ENCODE measurements around the gene ZNF275.

ZNF275 gene

GRCh38 chrX:153361781-153362397, 27.9 kb downstream of the ZNF275 start:
- no peaks in the 10 kb centered on the region for H3K36me3 ChIP-seq (ENCODE audit: control insufficient read depth, insufficient read depth, low read length)
- H3K9me3 ChIP-seq (ENCODE audit: control insufficient read depth, insufficient read depth, low read length) = no peaks in the 10 kb centered on the region
- DNase-seq (ENCODE audit: low read depth, low spot score) = no peak
- no peak overlapping the region for H3K4me3 ChIP-seq (ENCODE audit: low read length)
- H3K27ac ChIP-seq (ENCODE audit: low read length) = no peak overlapping the region
- no CpG with 5 or more reads among the region's 2 CpGs for WGBS (ENCODE audit: insufficient coverage, insufficient read length)
- no peaks in the 10 kb centered on the region for H3K4me1 ChIP-seq (ENCODE audit: control insufficient read depth, insufficient read depth, low read length)
- no peaks in the 10 kb centered on the region for H3K27me3 ChIP-seq (ENCODE audit: control insufficient read depth, insufficient read depth, low read length)

GRCh38 chrX:153365670-153366069, 31.7 kb downstream of the ZNF275 start:
- Histone ChIP-seq H3K27me3 (ENCODE audit: control insufficient read depth, insufficient read depth, low read length) (no peaks in the 10 kb centered on the region), H3K4me1 (ENCODE audit: control insufficient read depth, insufficient read depth, low read length) (no peaks in the 10 kb centered on the region), H3K9me3 (ENCODE audit: control insufficient read depth, insufficient read depth, low read length) (no peaks in the 10 kb centered on the region), H3K27ac (ENCODE audit: low read length) (no peak overlapping the region), H3K4me3 (ENCODE audit: low read length) (no peak overlapping the region), H3K36me3 (ENCODE audit: control insufficient read depth, insufficient read depth, low read length) (no peaks in the 10 kb centered on the region)
- no CpG with 5 or more reads among the region's 4 CpGs for WGBS (ENCODE audit: insufficient coverage, insufficient read length)
- no peak for DNase-seq (ENCODE audit: low read depth, low spot score)

- WGBS (ENCODE audit: insufficient coverage, insufficient read length) = no CpG with 5 or more reads among the region's 3 CpGs
- no peak overlapping the region for H3K4me3 ChIP-seq (ENCODE audit: low read length)
- no peaks in the 10 kb centered on the region for H3K9me3 ChIP-seq (ENCODE audit: control insufficient read depth, insufficient read depth, low read length)
- H3K36me3 ChIP-seq (ENCODE audit: control insufficient read depth, insufficient read depth, low read length) = no peaks in the 10 kb centered on the region
- no peaks in the 10 kb centered on the region for H3K27me3 ChIP-seq (ENCODE audit: control insufficient read depth, insufficient read depth, low read length)
- DNase-seq (ENCODE audit: low read depth, low spot score) = no peak
- no peak overlapping the region for H3K27ac ChIP-seq (ENCODE audit: low read length)
- H3K4me1 ChIP-seq (ENCODE audit: control insufficient read depth, insufficient read depth, low read length) = no peaks in the 10 kb centered on the region
Observed at GRCh38 chrX:153366119-153366518, 32.2 kb downstream of the ZNF275 start.

- no peak overlapping the region for H3K4me3 ChIP-seq (ENCODE audit: low read length)
- no peaks in the 10 kb centered on the region for H3K4me1 ChIP-seq (ENCODE audit: control insufficient read depth, insufficient read depth, low read length)
- H3K36me3 ChIP-seq (ENCODE audit: control insufficient read depth, insufficient read depth, low read length) = no peaks in the 10 kb centered on the region
- no peaks in the 10 kb centered on the region for H3K27me3 ChIP-seq (ENCODE audit: control insufficient read depth, insufficient read depth, low read length)
- no peak for DNase-seq (ENCODE audit: low read depth, low spot score)
- no CpG with 5 or more reads among the region's 5 CpGs for WGBS (ENCODE audit: insufficient coverage, insufficient read length)
- H3K27ac ChIP-seq (ENCODE audit: low read length) = no peak overlapping the region
- H3K9me3 ChIP-seq (ENCODE audit: control insufficient read depth, insufficient read depth, low read length) = no peaks in the 10 kb centered on the region
Observed at GRCh38 chrX:153366878-153367538, 33.1 kb downstream of the ZNF275 start.

GRCh38 chrX:153370293-153371055, 36.5 kb downstream of the ZNF275 start:
- DNase-seq (ENCODE audit: low read depth, low spot score) = no peak
- no peaks in the 10 kb centered on the region for H3K9me3 ChIP-seq (ENCODE audit: control insufficient read depth, insufficient read depth, low read length)
- H3K27me3 ChIP-seq (ENCODE audit: control insufficient read depth, insufficient read depth, low read length) = no peaks in the 10 kb centered on the region
- no peaks in the 10 kb centered on the region for H3K4me1 ChIP-seq (ENCODE audit: control insufficient read depth, insufficient read depth, low read length)
- no peak overlapping the region for H3K4me3 ChIP-seq (ENCODE audit: low read length)
- no peak overlapping the region for H3K27ac ChIP-seq (ENCODE audit: low read length)
- no CpG with 5 or more reads among the region's 8 CpGs for WGBS (ENCODE audit: insufficient coverage, insufficient read length)
- H3K36me3 ChIP-seq (ENCODE audit: control insufficient read depth, insufficient read depth, low read length) = no peaks in the 10 kb centered on the region

- no peaks in the 10 kb centered on the region for H3K9me3 ChIP-seq (ENCODE audit: control insufficient read depth, insufficient read depth, low read length)
- no CpG with 5 or more reads among the region's 3 CpGs for WGBS (ENCODE audit: insufficient coverage, insufficient read length)
- DNase-seq (ENCODE audit: low read depth, low spot score) = no peak
- no peaks in the 10 kb centered on the region for H3K36me3 ChIP-seq (ENCODE audit: control insufficient read depth, insufficient read depth, low read length)
- H3K4me1 ChIP-seq (ENCODE audit: control insufficient read depth, insufficient read depth, low read length) = no peaks in the 10 kb centered on the region
- H3K4me3 ChIP-seq (ENCODE audit: low read length) = no peak overlapping the region
- no peaks in the 10 kb centered on the region for H3K27me3 ChIP-seq (ENCODE audit: control insufficient read depth, insufficient read depth, low read length)
- H3K27ac ChIP-seq (ENCODE audit: low read length) = no peak overlapping the region
Observed at GRCh38 chrX:153371256-153371655, 37.3 kb downstream of the ZNF275 start.

- DNase-seq (ENCODE audit: low read depth, low spot score) = no peak
- no peaks in the 10 kb centered on the region for H3K27me3 ChIP-seq (ENCODE audit: control insufficient read depth, insufficient read depth, low read length)
- no peak overlapping the region for H3K4me3 ChIP-seq (ENCODE audit: low read length)
Observed at GRCh38 chrX:153372949-153373348, 39.0 kb downstream of the ZNF275 start.

GRCh38 chrX:153374426-153374825, 40.5 kb downstream of the ZNF275 start:
- H3K9me3 ChIP-seq (ENCODE audit: control insufficient read depth, insufficient read depth, low read length) = no peaks in the 10 kb centered on the region
- no peak for DNase-seq (ENCODE audit: low read depth, low spot score)
- H3K36me3 ChIP-seq (ENCODE audit: control insufficient read depth, insufficient read depth, low read length) = no peaks in the 10 kb centered on the region
- H3K27me3 ChIP-seq (ENCODE audit: control insufficient read depth, insufficient read depth, low read length) = no peaks in the 10 kb centered on the region
- WGBS (ENCODE audit: insufficient coverage, insufficient read length) = no CpG with 5 or more reads among the region's 7 CpGs
- no peak overlapping the region for H3K27ac ChIP-seq (ENCODE audit: low read length)
- no peak overlapping the region for H3K4me3 ChIP-seq (ENCODE audit: low read length)
- H3K4me1 ChIP-seq (ENCODE audit: control insufficient read depth, insufficient read depth, low read length) = no peaks in the 10 kb centered on the region

More at GRCh38 chrX:153372949-153373348, 39.0 kb downstream of the ZNF275 start:
- Histone ChIP-seq H3K9me3 (ENCODE audit: control insufficient read depth, insufficient read depth, low read length) (no peaks in the 10 kb centered on the region), H3K36me3 (ENCODE audit: control insufficient read depth, insufficient read depth, low read length) (no peaks in the 10 kb centered on the region), H3K27ac (ENCODE audit: low read length) (no peak overlapping the region), H3K4me1 (ENCODE audit: control insufficient read depth, insufficient read depth, low read length) (no peaks in the 10 kb centered on the region)

GRCh38 chrX:153375571-153375970, 41.6 kb downstream of the ZNF275 start:
- WGBS (ENCODE audit: insufficient coverage, insufficient read length) = no CpG with 5 or more reads among the region's 5 CpGs
- Histone ChIP-seq H3K4me1 (ENCODE audit: control insufficient read depth, insufficient read depth, low read length) (no peaks in the 10 kb centered on the region), H3K27me3 (ENCODE audit: control insufficient read depth, insufficient read depth, low read length) (no peaks in the 10 kb centered on the region), H3K36me3 (ENCODE audit: control insufficient read depth, insufficient read depth, low read length) (no peaks in the 10 kb centered on the region), H3K4me3 (ENCODE audit: low read length) (no peak overlapping the region), H3K9me3 (ENCODE audit: control insufficient read depth, insufficient read depth, low read length) (no peaks in the 10 kb centered on the region), H3K27ac (ENCODE audit: low read length) (no peak overlapping the region)
- DNase-seq (ENCODE audit: low read depth, low spot score) = no peak

- Histone ChIP-seq H3K4me1 (ENCODE audit: control insufficient read depth, insufficient read depth, low read length) (no peaks in the 10 kb centered on the region), H3K27me3 (ENCODE audit: control insufficient read depth, insufficient read depth, low read length) (no peaks in the 10 kb centered on the region), H3K9me3 (ENCODE audit: control insufficient read depth, insufficient read depth, low read length) (no peaks in the 10 kb centered on the region), H3K4me3 (ENCODE audit: low read length) (no peak overlapping the region), H3K36me3 (ENCODE audit: control insufficient read depth, insufficient read depth, low read length) (no peaks in the 10 kb centered on the region), H3K27ac (ENCODE audit: low read length) (no peak overlapping the region)
- no peak for DNase-seq (ENCODE audit: low read depth, low spot score)
- no CpG with 5 or more reads among the region's 3 CpGs for WGBS (ENCODE audit: insufficient coverage, insufficient read length)
Observed at GRCh38 chrX:153377727-153378126, 43.8 kb downstream of the ZNF275 start.

All from iPS DF 6.9 (cell line).